IPS-NIHi7 (cell line): Measurements from ENCODE around the gene HHLA2.
"Not testable (repeated sequence)": the region's sequence is repeated elsewhere in the genome, so short reads cannot be mapped to it uniquely, and the experiment has no call there.

ENCODE experiments used
- DNase-seq: peaks from one replicate; pipeline ENCODE4 v3.0.0; 2012; ENCODE audit warnings: mixed read lengths; ENCODE audit errors: extremely low spot score

The HHLA2 gene

DNA sequence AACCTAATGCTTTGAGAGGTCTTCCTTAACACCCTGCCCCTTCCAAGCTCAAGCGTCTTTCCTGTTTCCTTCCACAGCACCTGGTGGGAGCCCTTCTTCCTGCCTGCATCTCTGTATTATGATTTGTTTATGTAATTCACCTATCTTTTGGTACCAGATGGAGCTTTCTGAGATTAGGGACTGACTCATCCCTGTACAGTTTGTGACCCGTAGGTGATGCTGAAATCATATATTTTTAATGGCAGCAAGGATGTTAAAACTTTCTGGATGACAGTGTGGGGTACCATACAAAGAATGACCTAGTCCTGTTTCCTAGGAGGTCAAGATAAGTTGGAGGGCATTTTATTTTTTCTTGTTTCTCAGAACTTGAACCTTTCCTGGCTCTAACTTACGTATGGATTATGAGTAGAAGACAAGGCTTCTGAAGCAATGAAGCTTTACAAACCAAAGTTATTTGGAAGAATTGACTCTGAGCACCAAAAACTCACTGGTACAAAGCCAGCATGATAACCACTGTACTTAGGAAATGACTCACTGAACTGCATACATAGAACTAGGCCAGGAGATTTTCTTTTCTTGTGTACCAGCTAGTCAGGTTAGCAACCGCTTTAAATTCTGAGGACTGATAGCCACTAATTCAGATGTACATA, 46.6 kb downstream of the HHLA2 start:
- no peak for DNase-seq

DNA sequence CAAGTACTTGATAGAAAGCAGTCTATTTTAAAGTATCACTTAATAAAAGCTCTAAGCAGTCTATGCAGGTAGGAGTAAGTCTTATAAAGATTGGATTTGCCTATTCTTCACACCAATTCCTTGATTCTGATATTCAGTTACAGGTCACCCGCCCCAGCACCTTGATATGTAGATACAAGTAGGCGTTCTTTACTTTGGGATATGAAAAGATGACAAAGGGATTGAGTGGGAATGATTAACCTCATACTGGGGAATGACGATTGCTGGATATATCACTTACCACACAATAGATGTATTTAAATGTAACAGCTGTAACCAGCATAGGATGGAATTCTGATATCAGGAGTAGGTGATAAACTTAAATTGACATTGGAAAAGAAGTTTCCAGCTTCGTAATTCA, 47.1 kb downstream of the HHLA2 start:
- DNase-seq, result no peak

DNA sequence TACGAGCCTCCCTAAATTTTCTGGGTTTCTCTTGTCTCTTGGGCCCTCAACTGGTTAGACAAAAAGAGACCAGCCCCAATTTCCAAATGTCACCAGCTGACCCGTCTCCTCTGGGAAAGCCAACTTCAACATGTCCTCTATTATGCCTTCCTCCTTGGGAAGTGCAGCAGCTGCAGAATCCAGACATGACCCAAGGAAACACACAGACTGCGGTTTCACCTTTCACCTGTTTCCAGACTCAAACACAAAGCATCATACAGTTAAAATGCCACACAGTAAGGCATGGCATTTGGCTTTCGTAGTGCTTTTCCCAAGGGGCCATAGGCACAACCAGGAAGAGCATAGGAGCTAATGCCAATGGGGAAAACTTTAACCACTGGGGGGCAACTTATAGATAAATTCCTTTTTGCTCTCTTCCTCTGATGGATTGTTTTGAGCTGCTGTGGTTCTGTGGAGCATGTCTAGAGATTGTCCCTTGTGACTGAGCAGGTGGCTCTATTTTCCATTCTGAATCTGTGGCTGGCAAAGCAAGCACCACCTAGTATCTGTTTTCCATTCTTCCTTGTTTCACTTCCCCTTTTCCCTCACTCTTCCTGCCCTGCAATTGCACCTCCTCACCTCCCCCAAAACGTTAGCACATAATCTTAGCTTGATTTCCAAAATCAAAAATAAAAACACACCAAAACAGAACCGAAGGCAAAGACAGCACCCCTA, 49.3 kb downstream of the HHLA2 start:
- DNase-seq, result no peak

DNA sequence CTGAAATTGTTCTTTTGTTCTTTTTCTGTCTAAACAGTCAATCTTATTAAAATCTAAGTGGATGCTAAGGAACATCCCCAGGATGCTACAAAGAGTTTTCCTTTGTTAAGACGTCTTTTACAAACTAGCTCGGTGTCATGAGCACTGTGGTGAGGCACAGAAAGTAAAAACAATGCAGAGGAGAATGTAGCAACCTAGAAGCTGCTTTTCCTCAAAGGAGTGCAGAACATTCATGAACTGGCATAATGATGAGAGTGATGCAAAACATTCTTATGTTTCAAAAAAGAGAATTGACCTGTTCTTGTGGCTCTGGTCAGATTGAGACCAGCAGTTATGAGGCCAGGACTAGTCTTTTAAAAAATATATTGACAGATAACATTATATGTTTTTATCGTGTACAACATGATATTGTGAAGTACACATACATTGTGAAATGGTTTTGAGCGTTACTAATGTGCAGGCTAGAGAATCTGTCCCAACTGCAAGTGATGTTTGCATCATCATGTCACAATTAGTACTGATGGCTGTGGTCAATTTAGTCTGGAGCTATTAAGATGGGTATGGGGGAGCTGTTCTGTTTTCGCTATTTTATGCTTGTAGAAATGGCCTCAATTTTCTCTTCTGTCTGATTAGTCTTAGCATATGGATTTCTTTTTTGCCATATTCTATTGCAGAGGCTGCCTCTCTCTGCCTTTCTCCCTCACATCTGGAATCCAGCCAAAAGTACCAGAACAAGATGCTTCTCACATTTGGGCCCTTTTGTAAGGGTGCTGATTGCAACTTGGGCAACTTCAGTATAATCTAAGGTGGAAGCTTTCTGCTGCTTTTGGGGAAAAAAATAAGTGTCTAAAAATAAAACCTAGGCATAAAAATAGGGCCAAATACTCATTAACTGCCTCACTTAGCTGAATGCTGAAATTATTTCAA, 50.2 kb downstream of the HHLA2 start:
- DNase-seq, result no peak

DNA sequence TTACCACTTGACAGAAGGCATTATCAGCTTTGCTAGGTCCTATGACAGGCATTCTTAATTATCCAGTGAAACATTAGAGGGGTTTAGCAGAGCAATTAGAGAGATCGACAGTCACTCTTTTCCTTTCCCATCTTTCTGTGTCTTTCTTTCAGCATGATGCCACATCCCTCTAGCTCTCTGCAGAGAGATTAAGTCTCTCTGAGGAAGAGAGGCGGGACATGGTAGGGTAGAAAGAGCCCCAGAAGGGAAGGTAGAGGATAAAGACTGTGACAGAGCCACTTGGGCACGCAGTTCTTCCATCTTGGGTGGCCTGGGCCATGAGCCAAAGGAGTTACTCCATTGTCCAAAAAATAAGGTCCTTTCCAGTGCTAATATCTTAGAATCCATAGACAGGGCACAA, 55.8 kb downstream of the HHLA2 start:
- no peak for DNase-seq

DNA sequence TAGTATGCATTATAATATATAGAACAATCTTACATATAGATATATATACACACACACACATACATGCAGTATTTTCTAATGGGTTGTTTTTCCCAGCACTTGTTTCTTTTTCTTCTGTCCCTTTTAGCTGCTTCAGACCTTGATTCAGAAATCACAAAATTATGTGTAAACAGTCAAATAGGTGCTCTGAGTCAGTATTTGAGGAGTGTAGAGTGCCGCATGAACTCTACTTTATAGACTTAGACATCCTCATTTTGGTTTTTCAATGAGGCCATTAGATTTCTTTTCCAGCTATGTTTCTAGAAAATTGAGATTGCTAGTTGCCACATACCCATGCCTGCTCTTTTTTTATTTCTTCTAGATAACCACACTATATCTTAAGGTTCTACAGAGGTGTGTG, 58.2 kb downstream of the HHLA2 start:
- DNase-seq, result no peak

DNA sequence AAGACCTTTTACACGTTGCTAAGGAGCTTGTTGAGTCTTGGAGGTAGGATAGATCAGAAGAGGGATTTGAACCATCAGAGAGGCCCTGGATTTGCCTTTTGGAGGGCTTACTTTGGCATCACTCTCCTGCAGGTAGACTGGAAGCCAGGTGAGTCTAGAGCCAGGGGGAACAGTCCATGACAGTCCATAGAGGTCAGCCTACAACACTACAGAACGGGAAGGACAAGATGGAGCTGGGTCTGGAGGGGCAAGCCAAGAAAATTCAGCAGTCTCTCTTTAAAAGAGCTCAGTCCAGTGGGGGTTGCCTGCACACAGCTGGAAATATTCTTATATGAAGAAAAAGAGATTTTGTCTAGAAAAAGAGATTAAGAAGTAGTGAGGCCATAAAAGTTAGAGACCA, 60.7 kb downstream of the HHLA2 start:
- DNase-seq, result no peak

DNA sequence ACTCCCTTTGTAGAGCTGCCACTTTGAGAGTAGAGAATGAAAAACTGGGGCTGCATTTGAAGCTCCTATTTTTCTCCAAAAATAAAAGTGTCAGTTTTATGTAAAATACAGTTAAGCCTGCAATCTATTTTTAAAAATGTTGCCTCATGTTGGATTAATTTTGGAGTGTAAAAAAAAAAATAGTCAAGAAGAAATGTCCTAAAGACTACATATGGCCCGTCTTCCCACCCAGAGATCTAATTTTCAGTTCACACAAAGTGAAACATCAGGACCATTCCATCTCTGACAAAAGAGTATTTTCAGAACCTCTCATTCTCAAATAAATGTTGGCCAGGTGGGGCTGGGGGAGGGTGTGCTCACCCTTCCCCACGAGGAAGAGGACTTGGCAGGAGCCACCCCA, 62.7 kb downstream of the HHLA2 start:
- DNase-seq, result no peak

DNA sequence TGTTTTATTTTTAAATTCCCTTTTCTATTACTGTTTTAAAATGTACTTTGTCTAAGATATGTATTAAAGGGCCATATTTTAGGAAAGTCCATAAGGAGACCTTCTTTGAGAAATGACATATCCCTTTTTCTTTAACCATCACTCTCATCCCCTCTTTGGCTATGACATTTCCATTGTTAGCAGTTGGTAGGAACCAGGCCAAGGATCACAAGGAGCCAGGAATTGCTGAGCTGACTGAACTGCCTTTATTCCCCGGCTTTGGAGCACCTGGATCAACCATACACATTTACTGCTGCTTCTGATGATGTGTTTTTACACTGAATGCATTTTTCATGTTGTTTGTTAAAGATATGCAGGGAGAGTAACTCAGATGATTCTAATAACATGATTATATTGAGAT, 79.7 kb downstream of the HHLA2 start:
- DNase-seq, result no peak

DNA sequence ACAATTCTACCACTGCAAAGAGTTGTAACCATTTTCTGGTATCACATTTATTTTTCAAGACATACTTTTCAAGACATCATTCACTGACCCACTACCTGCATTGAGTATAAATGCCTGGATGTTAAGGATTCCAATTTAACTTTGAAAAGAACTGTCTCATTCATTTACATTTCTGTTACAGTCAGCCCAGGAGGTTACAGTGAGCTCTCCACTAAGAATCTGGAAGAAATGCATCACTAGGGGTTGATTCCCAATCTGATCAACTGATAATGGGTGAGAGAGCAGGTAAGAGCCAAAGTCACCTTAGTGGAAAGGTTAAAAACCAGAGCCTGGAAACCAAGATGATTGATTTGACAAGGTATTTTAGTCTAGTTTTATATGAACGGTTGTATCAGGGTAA, 81.0 kb downstream of the HHLA2 start:
- DNase-seq, result no peak

DNA sequence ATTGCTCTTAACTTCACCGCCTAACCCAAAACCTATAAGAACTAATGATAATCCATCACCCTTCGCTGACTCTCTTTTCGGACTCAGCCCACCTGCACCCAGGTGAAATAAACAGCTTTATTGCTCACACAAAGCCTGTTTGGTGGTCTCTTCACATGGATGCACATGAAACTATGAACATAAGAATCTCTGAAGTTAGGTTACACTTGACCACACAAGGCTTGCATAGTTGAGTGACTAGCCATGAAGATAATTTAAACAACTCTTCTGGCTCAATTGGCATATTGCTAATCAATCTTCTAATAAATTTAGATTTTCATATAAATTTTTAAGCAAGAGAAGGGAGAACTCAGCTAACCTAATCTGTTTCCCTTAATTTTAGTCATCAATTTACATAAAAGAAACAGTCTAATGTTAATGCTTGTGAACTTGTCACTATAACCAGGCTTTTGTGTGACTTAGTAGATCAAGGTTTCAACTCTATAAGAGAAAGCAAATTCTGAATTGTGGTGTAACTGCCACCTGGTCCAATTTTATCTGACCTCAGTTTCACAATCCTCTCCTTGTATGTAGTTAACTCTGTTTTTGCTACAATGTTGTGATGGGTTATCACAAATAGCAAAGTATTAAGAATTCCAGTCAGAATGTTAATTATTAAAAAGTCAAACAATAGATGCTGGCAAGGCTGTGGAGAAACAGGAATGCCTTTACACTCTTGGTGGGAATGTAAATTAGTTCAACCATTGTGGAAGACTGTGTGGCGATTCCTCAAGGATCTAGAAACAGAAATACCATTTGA, 82.0 kb downstream of the HHLA2 start:
- DNase-seq, result no peak

DNA sequence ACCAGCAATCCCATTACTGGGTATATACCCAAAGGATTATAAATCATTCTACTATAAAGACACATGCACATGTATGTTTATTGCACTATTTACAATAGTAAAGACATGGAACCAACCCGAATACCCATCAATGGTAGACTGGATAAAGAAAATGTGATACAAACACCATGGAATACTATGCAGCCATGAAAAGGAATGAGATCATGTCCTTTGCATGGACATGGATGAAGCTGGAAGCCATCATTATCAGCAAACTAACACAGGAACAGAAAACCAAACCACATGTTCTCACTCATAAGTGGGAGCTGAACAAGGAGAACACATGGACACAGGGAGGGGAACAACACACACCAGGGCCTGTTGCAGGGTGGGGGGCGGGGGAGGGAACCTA, 82.6 kb downstream of the HHLA2 start:
- DNase-seq, result not testable (repeated sequence)

DNA sequence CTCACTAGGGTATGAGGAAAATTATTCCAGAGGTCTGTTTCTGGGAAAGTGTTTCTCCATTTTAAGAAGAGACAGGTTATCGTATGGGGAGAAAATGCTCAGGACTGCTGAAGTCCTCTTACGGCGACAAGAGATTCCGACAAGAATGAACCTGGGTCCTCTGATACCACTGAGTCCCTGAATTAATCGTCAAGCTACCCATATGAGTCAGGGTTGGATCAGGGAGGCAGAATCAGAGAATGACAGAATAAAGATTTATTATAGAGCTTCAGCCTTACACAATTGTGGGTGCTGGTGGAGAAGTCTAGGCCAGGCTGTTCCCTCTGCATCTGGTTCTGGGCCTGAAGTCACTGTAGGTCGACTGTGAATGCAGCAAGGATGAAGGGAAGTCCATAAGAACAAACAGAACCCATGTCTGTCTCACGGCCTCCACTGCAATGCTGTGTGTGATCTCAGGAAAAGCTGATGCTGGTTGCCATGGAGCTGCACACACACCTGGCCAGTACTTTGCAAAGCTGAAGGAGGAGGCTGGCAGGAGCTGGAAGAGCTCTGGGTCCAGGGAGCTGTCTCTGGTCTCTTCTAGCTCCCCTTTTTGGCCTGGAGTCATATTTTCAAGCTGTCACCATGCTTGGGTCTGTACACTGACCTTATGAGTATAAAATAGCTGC, 83.9 kb downstream of the HHLA2 start:
- no peak for DNase-seq

DNA sequence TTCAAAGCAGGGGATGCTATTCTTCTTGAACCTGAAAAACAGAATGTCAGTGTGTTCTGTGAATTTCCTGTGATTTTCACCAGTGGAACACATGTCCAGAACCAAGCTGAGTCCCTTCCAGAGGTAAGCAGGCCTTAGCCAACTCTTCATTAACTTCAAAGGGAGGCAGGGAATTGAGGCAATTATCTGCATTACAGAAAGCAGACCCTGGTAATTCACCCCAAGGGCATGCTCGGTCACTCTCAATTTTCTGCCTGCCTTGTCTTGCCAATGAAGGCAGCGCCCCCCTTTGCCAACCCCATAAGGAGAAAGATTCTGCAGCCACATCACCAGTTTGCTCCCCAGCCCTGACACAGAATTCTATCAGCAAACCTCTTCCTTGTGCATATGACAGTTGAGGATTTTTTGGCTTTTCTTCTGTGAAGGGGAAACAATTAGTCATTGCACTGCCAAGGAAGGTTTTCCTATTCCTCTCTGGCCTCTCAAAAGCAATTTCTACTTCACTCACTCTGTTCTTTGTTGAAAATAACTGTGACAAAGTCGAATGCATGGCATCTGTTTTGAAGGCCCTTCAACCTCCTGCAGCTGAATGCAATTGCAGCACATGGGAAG, 85.3 kb downstream of the HHLA2 start:
- peak; percentile 20 for DNase-seq

DNA sequence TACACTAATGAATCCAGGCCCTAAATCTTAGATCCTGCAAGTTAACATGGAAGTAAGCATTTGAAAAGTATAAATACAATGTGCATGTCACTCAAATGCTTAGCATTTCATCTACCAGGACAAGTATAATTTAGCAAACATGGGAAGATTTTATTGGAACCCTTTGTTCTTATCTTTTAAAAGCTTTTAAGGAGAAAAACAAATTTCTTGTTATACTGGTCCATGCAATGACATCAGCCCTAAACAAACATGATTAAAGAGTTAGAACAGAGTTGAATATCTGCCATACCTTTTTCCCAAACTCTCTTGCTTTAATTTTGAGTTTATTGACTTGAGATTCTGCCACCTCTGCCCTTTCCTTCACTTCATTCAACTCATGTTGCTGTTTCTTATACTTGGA, 87.0 kb downstream of the HHLA2 start:
- no peak for DNase-seq

DNA sequence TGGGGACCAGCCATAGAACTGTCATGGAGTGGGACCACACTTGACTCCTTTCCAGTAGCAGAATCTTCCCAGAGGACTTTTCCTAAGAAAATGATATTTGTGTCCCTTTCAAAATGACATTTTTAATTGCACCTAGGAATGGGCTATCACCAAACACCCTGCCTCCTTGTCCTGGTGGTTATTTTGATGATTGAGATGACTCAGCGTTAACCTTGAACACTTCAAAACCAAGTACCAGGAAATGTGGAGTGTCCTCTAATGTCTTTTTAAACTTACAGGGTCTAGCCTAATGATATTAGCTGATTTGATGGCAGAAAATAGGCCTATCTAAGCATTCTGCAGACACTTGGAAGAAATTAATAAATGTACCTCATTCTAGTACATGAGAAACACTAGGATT, 90.7 kb downstream of the HHLA2 start:
- no peak for DNase-seq

DNA sequence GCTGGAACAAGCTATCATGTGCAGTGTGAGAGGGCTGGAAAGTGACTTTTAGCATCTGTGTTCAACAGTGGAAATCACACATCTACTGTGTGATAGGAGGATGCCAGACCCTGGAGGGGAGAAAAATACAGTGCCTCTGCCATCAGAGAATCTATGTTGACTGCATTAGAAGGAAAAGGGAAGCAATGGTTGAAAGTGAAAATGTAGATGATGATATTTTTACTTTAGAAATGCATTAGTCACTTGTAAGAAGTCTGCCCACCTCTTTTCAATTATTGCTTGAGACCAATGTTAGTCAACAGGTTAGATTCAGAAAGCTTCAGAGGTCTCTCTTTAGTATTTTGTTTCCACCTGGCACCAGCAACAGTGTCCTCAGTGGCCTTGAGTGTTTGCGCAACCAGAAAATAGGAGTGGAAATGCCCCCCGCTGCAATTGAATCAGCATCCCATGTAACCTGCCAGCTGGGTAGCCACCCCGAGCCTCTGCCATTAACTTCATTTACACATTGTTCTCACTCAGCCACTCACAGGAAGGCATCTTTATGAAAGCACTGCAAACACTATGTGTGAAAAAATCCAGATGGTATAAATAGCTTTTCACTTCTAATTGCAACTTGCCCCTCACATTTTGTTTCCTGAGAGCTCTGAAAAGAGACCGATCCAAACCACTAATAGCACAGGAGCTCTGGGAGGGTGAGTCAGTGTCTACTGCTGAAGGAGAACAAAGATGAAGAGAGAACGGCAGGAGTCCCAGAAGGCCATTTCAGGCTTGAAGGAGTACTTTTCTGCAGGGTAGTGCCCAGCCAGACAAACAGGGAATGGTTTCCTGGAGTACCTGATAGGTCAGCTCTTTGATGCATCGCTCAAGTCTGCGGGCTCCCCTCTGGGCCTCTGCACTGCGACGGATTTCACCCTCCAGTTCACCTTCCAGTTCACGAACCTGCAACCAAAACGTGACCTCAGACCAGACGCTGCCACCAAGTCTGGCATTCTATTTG, 92.1 kb downstream of the HHLA2 start:
- DNase-seq, result no peak

DNA sequence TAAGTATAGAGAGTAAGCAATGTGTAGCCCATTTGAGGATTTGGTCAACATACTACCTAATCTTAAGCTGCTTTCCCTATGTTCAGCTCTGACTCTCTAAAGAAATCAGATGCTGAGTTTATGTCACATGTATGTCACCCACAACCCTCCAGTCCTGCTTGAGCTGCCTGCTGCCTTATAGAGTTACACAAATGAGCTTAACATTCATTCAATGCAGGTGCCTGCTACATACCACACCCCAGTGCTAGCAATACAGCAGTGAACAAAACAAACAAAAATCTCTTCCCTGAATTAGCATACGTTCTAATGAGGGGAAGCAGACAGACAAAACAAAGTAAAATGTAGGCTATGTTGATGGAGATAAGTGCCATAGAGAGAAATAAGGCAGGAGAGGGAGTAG, 93.0 kb downstream of the HHLA2 start:
- no peak for DNase-seq

DNA sequence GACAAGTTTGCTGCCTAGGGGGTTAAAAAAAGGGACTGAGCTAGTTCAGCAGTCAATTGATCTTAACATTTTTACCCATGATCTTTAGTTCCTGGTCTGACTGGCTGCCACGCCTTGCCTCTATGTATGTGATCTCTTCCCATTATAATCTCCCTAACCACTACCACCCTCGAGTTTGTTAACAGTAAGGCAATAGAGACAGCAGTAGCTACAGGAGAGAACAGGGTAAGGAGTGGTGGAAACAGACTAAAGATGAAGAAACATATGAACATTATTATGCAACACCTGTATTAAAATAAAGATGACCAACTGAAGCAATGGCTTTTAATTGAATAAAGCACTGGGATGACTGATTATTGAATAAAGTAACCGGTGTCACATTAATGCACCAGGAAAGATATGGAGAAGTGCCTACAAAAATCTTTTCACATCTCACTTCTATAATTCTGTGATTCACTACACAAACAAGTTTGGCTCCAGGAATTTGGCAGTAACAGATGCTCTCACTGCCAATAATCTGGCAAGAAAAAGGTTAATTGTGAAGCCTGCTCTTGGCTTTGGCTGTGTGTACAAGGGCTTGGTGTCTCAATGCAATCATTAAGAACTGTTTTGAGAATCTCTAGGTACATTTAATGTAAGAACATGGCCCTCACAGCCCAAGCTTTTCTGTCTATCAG, 95.7 kb downstream of the HHLA2 start:
- DNase-seq, result no peak
